ENCODE data around the gene AMN1. TPM values are rescaled to one million over a fixed set of nuclear protein-coding genes. Genes with fewer than 3 reads are reported as not detected.
"Not testable (repeated sequence)": the region's sequence is repeated elsewhere in the genome, so short reads cannot be mapped to it uniquely, and the experiment has no call there.

AMN1 gene
- total RNA-seq, 1 experiment from 2014 or later: 3.9 TPM

DNA sequence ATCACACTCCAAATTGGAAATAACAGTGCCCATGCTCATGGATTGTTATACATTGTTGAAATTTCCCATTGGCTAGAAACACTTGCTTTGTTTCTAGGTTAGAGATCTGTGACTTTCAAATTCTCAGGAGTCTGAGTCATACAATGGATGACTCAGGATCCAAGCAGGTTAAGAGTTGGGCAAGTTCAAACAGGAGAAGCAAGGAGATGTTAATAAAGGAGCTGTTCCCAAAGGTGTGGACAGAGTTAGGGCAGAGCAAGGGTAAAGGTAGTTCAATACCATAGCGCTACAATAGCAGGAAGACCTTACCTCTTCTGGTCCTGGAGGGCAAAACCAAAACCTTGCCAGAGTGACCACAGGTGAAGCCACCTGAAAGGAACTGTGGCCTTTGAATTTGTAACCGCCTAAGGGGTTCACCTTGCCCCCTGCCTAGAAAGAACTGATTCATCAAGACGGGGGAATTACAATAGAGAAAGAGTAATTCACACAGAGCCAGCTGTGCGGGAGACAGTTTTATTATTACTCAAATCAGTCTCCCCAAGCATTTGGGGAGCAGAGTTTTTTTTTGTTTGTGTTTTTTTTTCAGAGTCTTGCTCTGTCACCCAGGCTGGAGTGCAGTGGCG is 4.2 kb upstream of the AMN1 start:
- Histone ChIP-seq H3K9me2 (replicated peaks; ENCODE audit: low read length) (no peaks in the 10 kb centered on the region), H3K36me3 (ENCODE audit: low read depth, low read length) (no peaks in the 10 kb centered on the region), H3K4me3 (ENCODE audit: low read length) (no peak overlapping the region), H3K27ac (ENCODE audit: low read length) (peak overlapping the region; percentile 91), H4K20me1 (ENCODE audit: low read length) (no peaks in the 10 kb centered on the region), H3K79me2 (ENCODE audit: low read length) (peaks cover 8% of the 10 kb centered on the region), H3K9ac (ENCODE audit: low read length) (peak overlapping the region; percentile 46), H3F3A (ENCODE audit: low read length, unreplicated experiment) (no peaks in the 10 kb centered on the region), H3K9me3 (ENCODE audit: low read length) (no peaks in the 10 kb centered on the region), H2AFZ (ENCODE audit: low read length) (no peak overlapping the region), H3K27me3 (ENCODE audit: low read length) (no peaks in the 10 kb centered on the region), H3K4me1 (ENCODE audit: insufficient read depth, low read length) (peaks cover 44% of the 10 kb centered on the region), H3K4me2 (ENCODE audit: low read length) (peak overlapping the region; percentile 63)
- ChIA-PET CTCF (no interaction called here), POLR2A (ENCODE audit: unreplicated experiment) (interaction anchor here (0.7 kb wide), 1 partner anchor 30 kb away, joined by 5 read pairs; no protein-coding TSS in a partner anchor)
- no TSS peak for BruUV-seq (replicated peaks)
- intact Hi-C loops (cut with micrococcal nuclease): no loop called here
- TF ChIP-seq EZH2 (IDR thresholded peaks at IDR 0.05; ENCODE audit: low read length, unreplicated experiment) (no peak), EZH2phosphoT487 (IDR thresholded peaks at IDR 0.05; ENCODE audit: borderline replicate concordance, low read length) (no peak)
- TF ChIP-seq, protein P1, sequence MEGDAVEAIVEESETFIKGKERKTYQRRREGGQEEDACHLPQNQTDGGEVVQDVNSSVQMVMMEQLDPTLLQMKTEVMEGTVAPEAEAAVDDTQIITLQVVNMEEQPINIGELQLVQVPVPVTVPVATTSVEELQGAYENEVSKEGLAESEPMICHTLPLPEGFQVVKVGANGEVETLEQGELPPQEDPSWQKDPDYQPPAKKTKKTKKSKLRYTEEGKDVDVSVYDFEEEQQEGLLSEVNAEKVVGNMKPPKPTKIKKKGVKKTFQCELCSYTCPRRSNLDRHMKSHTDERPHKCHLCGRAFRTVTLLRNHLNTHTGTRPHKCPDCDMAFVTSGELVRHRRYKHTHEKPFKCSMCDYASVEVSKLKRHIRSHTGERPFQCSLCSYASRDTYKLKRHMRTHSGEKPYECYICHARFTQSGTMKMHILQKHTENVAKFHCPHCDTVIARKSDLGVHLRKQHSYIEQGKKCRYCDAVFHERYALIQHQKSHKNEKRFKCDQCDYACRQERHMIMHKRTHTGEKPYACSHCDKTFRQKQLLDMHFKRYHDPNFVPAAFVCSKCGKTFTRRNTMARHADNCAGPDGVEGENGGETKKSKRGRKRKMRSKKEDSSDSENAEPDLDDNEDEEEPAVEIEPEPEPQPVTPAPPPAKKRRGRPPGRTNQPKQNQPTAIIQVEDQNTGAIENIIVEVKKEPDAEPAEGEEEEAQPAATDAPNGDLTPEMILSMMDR (conservative IDR thresholded peaks at IDR 0.05; ENCODE audit: low read depth, low read length): no peak
- ATAC-seq (peak; percentile 41), DNase-seq (peak; percentile 91)

DNA sequence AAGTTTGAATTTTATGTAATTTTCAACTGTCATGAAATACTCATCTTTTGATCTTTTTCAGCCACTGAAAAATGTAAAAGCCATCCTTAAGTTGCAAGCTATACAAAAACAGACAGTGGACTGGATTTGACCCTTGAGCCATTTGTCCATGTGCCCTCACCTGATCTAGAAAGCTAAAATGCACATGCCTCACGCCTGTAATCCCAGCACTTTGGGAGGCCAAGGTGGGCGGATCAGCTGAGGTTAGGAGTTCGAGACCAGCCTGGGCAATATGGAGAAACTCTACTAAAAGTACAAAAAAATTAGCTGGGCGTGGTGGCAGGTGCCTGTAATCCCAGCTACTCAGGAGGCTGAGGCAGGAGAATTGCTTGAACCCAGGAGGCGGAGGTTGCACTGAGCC is 2.4 kb upstream of the AMN1 start:
- H3K36me3 ChIP-seq (ENCODE audit: low read depth, low read length); H3K4me3 ChIP-seq (ENCODE audit: low read length); H3K9me2 ChIP-seq (replicated peaks; ENCODE audit: low read length); BruUV-seq (replicated peaks); H3F3A ChIP-seq (ENCODE audit: low read length, unreplicated experiment); POLR2A ChIA-PET (ENCODE audit: unreplicated experiment); H4K20me1 ChIP-seq (ENCODE audit: low read length); DNase-seq; H3K9me3 ChIP-seq (ENCODE audit: low read length); CTCF ChIA-PET; ATAC-seq; intact Hi-C loops (cut with micrococcal nuclease); H2AFZ ChIP-seq (ENCODE audit: low read length); H3K27me3 ChIP-seq (ENCODE audit: low read length); H3K9ac ChIP-seq (ENCODE audit: low read length); H3K79me2 ChIP-seq (ENCODE audit: low read length): not testable (repeated sequence)
- Histone ChIP-seq H3K27ac (ENCODE audit: low read length) (peak overlapping the region; percentile 26; the same call in 1 of the 2 replicates), H3K4me1 (ENCODE audit: insufficient read depth, low read length) (peaks cover 41% of the 10 kb centered on the region), H3K4me2 (ENCODE audit: low read length) (0 out of 2 replicates have a peak overlapping the region, but pooled peaks have one; percentile 11)

DNA sequence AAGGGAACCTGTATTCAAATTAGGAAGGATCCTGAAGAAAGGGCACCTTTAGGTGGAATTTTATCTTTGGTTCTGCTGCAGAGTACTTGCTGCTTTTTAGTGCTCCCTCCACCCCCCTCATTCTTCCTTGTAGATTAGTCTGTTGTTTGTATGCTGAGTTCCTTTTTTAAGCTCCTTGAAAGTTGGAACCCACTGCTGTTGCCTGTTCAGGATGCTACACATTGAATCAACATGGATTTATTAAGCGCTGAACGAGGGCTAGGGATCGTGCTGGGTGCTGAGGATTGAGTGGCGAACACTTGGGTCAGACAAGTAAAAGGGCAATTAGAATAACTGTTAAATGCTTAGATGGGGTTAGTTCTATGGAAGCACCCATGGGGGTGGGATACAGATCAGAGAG is 884 bp upstream of the AMN1 start:
- TF ChIP-seq, protein P1 (conservative IDR thresholded peaks at IDR 0.05; ENCODE audit: low read depth, low read length): no peak
- TF ChIP-seq EZH2 (IDR thresholded peaks at IDR 0.05; ENCODE audit: low read length, unreplicated experiment) (no peak), EZH2phosphoT487 (IDR thresholded peaks at IDR 0.05; ENCODE audit: borderline replicate concordance, low read length) (no peak)
- Histone ChIP-seq H3K9me2 (replicated peaks; ENCODE audit: low read length) (no peaks in the 10 kb centered on the region), H3F3A (ENCODE audit: low read length, unreplicated experiment) (no peaks in the 10 kb centered on the region), H3K27ac (ENCODE audit: low read length) (peak overlapping the region; percentile 77), H3K4me3 (ENCODE audit: low read length) (peak overlapping the region; percentile 88), H3K4me1 (ENCODE audit: insufficient read depth, low read length) (peaks cover 41% of the 10 kb centered on the region), H3K36me3 (ENCODE audit: low read depth, low read length) (no peaks in the 10 kb centered on the region), H4K20me1 (ENCODE audit: low read length) (no peaks in the 10 kb centered on the region), H3K9ac (ENCODE audit: low read length) (peak overlapping the region; percentile 78), H3K27me3 (ENCODE audit: low read length) (no peaks in the 10 kb centered on the region), H2AFZ (ENCODE audit: low read length) (peak overlapping the region; percentile 99), H3K79me2 (ENCODE audit: low read length) (peaks cover 8% of the 10 kb centered on the region), H3K4me2 (ENCODE audit: low read length) (peak overlapping the region; percentile 99), H3K9me3 (ENCODE audit: low read length) (no peaks in the 10 kb centered on the region)
- intact Hi-C loops (cut with micrococcal nuclease): loop anchor here (1.0 to 5.0 kb wide), 3 partner anchors 20 to 228 kb away; partner anchors contain the start of genes ETFBKMT and RESF1
- DNase-seq (no peak), ATAC-seq (no peak)
- ChIA-PET CTCF (no interaction called here), POLR2A (ENCODE audit: unreplicated experiment) (interaction anchor here (0.6 kb wide), 1 partner anchor 24 kb away, joined by 3 read pairs; no protein-coding TSS in a partner anchor)
- BruUV-seq (replicated peaks): TSS peak; percentile 84

Data from PC-3 (cell line).